NOMO-1 treated with dmso at 0.1 percent for 144 hours (cell line): ENCODE measurements around the gene RNF180.
"Not testable (repeated sequence)": the region's sequence is repeated elsewhere in the genome, so short reads cannot be mapped to it uniquely, and the experiment has no call there.

Source experiments
- DNase-seq: peaks from one replicate; lab custom pipeline; 2025; ENCODE audit not compliant: unreplicated experiment; lab: John Stamatoyannopoulos, UW

RNF180 gene

DNA sequence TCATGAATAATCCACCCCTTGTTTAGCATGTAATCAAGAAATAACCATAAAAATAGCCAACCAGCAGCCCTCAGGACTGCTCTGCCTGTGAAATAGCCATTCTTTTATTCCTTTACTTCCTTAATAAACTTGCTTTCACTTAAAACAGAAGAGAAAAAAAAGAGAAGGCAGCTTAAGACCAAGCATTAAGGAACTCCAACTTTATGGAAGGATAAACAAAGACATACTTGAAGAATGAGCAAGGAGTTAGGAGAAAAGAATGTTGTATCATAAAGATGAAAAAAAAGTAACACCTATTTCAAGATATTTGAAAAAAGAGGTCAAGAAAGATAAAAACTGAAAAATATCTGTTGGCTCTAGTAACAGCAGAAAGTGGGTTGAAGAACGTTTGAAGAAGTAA lies 107.6 kb downstream of the RNF180 start:
- DNase-seq = no peak

DNA sequence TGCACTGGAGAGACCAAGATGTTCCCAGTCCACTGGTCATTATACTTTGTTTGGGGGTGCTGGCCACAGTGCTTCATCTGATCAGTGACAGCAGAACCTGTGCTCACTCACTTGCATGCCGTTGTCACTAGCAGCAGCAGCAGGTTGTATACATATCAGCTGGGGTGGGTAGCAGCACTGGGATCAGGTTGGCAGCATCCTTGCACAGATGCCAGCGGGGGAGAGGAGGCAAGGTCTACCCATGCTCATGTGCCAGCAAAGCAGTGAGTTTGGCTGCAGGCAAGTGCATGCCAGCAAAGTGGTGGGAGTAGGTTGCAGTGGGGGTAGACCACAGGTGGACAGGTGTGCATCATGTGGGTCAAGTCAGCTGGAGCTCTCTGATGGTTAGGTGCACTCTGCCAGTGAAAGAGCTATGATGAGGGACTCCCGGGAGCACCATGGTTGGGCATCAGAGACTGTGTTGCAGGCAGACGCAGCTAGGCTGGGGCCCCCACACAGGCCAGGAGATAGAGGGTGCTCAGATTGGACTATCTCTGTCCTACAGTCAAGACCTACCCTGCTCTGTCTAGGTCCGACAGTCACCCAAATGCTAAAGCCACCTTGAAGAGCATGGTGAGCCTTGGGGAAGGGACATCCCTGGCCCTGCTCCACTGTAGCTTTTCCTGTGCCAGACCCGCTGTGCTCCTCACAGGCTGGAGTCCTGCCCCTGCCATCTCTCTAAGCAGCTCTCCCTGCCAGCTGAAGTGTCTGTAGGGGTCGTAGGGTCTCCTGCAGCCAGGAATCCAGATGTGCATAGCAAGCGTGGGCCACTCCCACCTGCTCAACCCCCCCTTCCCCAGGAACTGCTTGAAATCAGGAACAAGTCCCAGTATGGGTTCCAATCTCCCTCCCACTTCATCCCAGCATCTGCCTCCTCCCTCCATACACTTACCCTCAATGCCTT lies 119.8 kb downstream of the RNF180 start:
- DNase-seq = no peak

DNA sequence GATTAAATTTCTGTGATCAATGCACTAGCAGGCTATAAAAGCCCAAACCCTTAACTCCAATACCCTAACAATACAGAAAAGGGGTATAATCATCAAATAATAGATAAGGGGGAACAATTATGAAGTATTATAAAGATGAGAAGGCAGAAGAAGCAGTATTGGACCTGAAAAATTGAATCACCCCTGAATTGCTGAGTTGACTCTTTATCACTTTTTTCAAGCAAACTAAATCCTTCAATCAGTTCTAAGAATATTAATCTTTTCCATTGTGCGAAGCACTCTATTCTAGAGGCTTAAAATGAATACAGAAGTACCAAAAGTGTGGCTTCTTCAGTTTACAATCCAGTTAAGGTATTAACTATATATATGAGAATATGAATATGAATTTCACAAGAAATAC lies 120.7 kb downstream of the RNF180 start:
- no peak for DNase-seq

DNA sequence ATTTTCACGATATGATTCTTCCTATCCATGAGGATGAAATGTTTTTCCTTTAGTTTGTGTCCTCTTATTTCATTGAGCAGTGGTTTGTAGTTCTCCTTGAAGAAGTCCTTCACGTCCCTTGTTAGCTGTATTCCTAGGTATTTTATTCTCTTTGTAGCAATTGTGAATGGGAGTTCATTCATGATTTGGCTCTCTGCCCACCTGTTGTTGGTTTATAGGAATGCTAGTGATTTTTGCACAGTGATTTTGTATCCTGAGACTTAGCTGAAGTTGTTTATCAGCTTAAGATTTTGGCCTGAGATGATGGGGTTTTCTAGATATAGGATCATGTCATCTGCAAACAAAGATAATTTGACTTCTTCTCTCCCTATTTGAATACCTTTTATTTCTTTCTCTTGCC lies 122.9 kb downstream of the RNF180 start:
- DNase-seq = not testable (repeated sequence)

DNA sequence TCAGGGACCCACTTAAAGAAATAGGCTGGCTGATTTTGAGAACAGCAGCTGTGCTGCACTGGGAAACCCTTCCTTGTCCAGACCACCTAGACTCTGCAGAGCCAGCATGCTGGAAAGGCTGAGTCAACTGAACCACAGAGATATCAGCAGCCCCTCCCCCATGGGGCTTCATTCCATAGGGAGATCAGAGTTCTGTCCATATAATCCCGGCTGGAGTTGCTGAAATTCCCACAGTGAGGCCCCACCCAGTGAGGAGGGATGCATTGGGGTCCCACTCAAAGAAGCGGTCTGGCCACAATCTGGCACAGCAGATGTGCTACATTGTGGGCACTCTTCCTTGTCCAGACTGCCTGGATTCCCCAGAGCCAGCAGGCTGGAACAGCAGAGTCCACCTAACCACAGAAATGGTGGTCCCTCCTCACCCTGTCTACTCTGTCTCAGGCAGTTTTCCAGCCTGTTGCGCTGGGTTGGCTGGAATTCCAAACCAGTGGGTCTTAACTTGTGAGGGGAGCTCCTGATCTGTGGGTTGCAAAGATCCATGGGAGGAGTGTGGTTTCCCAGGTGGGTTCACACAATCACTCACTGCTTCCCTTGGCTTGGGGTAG lies 127.1 kb downstream of the RNF180 start:
- no peak for DNase-seq

DNA sequence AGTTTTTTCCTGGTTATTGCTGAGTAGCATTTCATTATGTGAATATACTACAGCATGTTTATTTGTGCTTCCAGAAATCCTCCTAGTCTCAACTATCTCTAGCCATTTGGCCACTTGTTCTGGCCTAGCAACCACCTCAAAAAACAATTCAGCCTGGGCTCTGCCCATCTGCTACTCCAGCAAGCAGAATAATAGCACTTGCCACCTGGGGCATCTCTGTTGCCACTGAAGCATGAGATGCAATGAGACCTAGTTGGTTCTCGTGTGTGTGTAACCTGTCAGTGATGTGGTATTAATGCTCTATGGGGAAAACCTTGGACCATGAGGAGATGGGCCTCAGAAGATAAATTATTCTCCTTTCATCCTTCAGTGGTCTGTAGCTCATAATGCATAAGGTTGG lies 129.5 kb downstream of the RNF180 start:
- DNase-seq = no peak

DNA sequence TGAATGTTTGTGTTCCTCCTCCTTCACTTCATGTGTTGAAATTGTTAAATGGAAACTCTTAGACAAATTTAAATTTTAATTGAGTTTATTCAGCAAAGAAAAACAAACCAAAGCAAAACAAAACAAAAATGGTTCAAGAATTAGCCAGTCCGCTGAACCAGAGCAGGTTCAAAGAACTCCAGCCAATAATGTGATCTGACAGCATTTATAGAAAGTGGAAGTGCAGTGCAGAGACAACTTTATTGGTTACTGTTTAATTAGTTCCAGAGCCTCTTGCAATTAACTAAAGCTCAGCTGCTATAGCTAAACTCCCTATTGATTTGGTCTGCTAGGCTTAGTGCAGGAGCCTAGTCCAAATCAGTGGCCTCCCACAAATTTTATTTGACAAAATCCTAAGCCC lies 132.9 kb downstream of the RNF180 start:
- no peak for DNase-seq

DNA sequence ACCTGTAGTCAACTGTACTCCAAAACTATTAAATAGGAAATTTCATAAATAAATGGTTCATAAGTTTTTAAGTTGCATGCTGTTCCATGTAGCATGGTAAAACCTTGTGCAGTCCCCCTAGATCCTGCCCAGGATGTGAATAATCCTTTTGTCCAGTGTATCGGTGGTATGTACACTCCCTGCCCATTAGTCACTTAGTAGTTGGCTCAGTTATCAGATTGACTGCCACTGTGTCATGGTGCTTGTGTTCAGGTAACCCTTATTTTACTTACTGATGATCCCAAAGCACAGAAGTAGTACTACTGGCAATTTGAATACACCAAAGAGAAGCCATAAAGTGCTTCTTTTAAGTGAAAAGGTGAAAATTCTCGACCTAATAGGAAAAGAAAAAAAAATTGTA lies 134.2 kb downstream of the RNF180 start:
- no peak for DNase-seq

DNA sequence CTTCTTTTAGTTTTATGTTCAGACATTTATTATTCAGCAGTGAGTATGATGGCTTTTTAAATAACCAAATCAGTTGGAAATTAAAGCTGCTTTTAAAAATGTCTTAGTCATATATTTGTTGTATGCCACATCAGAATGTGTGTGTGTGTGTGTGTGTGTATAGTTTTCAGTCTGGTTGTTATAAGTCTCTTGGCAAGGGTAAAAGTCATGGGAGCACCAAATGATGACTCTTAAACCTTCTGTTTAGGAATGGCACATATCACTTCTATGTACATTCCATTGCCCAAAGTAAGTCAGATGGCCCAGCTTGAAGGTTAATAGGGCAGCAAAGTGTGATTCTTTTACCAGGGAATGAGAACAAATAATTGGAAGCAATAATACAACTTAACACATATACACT lies 135.9 kb downstream of the RNF180 start:
- no peak for DNase-seq

DNA sequence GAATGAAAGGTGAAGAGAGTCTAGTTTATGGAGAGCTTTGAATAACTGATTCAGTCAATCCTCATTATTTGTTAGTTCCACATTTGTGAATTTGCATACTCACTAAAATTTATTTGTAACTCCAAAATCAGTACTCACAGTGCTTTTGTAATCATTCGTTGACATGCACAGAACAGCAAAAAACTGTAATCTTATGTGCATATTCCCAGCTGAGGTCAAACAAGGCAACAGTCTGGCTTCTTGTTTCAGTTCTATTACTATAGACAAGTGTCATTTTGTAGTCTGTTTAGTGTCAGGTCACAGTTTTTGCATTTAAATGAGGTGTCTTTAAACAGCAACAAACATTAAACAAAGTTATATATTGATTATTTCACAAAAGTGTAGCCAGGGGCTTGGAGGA lies 142.5 kb downstream of the RNF180 start:
- DNase-seq = no peak

DNA sequence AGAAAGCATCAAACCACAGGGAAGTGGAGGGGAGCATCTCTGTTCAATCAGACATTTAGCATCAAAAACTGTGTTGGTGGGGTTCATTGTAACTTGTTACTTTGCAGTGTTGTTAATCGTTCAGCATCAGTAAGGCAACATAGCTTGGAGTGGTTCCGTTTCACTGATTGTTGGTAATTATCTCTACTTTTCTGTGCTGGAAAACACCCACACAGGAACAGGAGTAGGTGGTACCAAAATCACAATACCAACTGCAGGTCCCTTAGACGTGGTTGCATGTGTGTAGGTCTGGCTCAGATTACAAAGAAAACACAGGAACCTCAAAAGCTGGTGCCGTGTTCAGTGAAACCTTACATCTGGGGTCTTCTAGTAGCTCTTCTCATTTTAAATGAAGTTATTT lies 146.8 kb downstream of the RNF180 start:
- no peak for DNase-seq

DNA sequence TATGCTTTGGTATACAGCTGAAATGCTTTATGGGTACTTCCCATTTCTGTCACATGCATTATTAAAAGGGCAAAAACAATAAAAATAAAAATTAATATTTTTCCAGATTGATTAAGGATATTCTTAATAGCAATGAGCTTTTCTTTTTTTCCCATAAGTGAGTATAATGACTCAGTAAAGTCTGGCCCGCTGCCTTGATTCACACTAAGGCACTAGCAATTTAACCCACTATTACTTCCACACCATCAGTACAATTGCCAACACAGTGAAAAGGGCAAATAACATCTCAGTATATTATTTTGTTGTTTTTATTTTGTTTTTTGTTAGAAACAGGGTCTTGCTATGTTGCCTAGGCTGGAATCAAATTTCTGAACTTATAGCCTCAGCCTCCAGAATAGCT lies 150.1 kb downstream of the RNF180 start:
- DNase-seq = no peak

DNA sequence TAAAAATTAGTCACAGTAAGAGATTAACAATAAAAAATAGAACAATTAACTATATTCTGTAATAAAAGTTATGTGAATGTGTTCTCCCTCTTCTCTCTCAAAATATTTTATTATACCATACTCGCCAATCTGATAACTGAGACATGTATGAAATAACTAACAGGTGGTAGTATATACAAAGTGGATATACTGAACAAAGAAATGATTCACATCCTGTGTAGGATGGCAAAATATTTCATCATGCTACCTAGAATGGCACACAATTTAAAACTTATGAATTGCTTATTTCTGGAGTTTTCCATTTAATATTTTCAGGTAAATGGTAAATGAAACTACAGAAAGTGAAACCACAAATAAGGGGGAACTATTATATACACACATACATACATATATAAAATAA lies 152.5 kb downstream of the RNF180 start:
- no peak for DNase-seq

DNA sequence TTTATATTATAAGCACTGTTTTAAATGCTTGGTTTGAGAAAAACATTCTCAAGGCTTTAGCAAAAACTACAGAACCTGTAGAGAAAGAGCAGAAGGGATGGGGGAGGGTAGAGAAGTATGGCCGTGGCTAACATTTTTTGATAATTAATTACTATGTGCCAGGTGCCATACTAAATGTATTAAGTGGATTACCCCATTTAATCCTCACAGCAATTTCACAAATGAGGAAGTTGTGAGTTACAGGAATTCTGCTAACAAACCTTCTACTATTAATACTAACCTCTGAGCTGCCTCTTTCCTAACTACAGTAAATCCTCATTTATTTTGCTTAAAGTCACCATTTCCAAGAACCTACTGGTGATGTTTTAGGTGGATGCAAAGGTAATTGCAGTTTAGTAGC lies 157.9 kb downstream of the RNF180 start:
- no peak for DNase-seq

DNA sequence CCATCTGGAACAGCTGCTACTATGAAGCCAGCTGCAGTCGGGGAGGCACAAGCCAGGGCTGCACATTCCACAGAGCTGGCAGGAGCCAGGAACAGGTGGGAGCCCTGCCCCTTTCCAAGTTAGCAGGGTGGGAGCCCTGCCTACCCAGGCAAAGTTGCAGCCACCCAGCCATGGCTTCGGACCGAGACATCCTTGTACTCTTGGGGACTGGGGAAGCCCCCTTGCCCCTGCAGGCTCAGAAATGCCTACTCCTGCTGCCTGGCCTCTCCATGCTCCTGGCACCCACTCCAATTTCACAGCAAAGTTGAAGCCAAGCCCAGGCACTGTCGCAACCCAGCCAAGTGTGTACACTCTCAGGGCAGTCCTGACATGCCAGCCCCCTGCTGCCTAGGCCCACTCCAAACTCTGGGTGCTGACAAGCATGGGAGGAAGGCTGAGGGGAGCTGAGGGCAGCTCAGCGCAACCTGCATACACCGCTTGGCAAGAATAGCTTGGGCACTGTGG lies 165.1 kb downstream of the RNF180 start:
- no peak for DNase-seq

DNA sequence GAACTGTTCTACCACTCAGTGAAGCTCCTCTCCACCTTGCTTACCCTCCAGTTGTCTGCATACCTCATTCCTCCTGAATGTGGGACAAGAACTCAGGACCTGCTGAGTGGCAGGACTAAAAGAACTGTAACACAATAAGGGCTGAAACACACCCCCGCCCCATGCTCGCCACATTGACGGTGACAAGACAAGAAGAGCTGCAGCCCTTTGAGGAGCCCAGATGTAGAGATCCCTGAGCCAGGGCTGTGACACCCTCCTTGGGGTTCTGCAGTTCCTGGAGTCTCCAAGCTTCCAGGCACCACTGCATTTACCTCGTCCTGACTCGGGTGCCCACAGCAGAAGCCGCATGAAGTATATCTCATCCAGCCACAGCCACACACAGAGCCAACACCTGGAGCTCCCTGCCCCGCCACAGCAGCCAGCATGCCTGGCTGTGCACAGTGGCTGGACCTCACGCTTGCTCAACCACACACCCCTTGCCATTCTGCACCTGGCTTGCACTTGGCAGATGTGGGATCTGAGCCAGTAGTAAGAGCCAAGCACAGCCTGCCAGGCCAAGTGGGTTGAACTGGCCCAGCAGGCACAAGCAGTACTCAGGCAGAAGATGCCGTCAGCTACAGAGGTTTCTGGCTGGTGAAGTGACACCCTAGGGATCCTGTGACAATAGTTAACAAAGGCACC lies 166.1 kb downstream of the RNF180 start:
- no peak for DNase-seq

DNA sequence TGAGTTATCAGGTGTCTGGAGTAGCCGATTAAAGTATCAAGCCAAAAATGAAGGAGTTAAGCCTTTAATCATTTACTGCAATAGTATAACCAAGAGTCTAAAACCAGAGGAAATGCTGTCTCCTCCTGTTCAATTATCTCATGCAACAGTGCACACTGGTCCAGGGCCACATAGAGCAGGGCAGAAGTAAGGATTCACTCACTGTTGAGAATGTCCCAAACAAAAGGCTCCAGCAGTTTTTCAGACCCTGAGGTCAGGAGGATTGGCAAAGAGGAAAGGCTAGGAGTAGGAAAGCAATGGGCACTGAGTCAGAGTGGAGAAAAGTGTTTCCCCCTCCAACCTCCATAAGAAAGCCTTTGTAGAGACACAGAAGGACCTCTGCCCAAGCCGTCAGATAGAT lies 168.2 kb downstream of the RNF180 start:
- DNase-seq = no peak

DNA sequence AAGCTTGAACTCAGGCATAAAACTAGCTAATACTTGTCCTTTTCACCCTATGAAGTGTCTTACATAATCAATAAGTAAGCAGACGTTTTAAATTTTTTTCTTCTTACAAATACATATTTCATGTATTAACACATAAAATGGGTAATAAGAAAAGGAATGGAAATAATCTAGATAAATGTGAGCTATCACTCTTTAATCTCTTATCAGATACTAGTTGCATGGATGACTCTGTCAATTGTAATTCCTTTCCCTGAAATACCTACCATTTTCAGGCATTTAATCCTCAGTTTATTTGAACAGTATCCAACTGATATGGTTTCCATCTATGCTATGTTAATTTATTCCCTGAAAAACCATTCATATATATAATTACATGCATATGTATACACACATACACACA lies 174.1 kb downstream of the RNF180 start:
- no peak for DNase-seq

DNA sequence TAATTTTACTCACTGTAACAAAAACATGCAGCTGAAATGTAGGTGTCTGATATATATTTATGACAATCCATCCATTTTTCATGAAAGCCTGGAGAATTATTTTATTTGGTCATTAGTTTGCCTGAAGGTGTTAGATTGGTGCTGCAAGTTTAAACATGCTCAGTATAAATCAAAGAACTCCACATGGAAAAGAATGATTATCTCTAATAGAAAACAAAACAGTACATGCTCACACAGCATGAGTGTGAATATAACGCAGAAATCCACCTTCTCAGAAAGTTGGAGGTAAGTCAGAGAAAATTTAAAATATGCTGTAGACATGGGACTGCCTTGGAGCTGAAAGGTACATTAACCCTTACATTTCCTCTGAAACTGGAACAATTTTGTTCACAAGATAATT lies 174.7 kb downstream of the RNF180 start:
- DNase-seq = no peak

DNA sequence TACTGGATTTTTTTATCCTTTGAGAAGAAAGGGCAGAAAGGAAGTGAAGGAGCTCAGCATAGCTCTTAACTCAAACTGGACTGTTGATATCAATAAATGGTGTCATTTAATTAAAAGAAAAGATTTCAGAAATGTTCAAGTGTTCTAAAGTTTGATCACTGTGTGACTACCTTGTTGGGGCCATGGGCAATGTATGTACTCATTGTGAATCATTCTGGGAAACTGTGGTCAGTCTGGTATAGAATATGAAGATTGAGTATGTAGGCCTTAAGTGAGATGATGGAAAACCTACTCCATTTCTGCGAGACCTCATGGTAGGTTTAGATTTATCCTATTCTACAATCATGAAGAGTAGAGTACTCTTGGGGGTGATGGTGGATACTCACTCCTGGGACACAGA lies 175.7 kb downstream of the RNF180 start:
- no peak for DNase-seq

DNA sequence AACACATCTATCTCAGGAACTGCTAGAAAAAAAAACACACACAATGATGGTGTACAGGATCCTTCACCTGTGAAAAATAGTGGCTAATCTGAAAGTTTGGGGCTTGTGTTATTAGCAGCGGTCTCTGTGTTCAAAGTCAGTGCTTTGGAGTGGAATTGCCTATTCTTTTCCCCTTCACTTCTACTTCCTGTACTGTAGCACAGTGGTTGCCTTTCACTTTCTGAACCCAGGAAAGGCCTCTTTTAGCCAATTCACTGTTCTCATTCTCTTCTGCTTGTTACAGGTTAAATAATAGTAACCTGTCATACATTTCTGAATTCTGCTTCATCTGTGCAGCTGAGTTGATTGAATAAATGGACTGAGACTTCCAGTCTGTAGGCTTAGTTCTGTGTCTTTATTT lies 178.9 kb downstream of the RNF180 start:
- DNase-seq = no peak

DNA sequence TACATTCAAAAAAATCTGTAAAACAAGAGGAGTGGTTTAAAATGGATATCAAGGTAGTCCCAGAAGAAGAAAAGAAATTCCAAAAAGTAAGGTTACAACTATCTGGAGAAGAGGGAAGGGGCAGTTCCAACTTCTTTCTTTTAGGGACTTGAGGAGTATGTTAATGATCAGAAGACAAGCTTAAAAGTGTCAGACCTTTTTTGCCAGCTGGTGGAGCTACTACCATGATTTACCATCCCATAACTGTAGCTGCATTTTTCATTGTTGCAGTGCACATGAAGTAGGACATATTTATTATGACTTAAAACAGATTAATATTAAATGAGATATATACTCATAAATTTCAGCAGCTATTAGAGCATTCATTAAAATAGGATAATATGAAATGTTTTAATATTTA lies 181.7 kb downstream of the RNF180 start:
- no peak for DNase-seq
